Measurements from ENCODE around the gene ADORA2A. TPM values are rescaled to one million over a fixed set of nuclear protein-coding genes. Genes with fewer than 3 reads are reported as not detected.

ADORA2A gene
- total RNA-seq, 1 donor from 2014 or later = 3.5 TPM

DNA sequence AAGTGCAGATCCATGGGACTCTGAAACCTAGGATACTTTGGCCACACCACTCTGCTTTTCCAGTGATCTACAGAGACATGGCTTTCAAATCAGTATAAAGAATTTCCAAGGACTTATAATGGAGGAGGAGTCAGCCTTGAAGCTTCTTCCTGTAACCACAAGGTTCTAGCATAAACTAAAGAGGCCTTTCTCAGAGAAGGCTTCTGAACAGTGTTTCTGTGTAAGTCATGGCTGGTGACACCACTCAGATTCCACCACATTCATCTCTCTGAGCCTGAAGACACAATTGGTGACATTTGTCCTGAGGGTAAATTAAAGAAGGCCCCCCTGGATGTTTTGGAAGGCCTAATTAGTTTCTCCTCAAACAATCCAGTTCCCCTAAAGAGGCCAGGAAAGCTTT, 29.0 kb upstream of the ADORA2A start:
- no peak for TF ChIP-seq CTCF (IDR thresholded peaks at IDR 0.05)
- Mint-ChIP-seq H3K36me3 (ENCODE audit: unreplicated experiment) (peaks cover 31% of the 10 kb centered on the region), H3K4me1 (ENCODE audit: unreplicated experiment) (peaks cover 20% of the 10 kb centered on the region), H3K4me3 (ENCODE audit: unreplicated experiment) (no peak overlapping the region), H3K27ac (ENCODE audit: unreplicated experiment) (no peak overlapping the region), H3K27me3 (ENCODE audit: unreplicated experiment) (no peaks in the 10 kb centered on the region), H3K9me3 (ENCODE audit: unreplicated experiment) (no peaks in the 10 kb centered on the region)
- DNase-seq (ENCODE audit: extremely low spot score, unreplicated experiment) = no peak

DNA sequence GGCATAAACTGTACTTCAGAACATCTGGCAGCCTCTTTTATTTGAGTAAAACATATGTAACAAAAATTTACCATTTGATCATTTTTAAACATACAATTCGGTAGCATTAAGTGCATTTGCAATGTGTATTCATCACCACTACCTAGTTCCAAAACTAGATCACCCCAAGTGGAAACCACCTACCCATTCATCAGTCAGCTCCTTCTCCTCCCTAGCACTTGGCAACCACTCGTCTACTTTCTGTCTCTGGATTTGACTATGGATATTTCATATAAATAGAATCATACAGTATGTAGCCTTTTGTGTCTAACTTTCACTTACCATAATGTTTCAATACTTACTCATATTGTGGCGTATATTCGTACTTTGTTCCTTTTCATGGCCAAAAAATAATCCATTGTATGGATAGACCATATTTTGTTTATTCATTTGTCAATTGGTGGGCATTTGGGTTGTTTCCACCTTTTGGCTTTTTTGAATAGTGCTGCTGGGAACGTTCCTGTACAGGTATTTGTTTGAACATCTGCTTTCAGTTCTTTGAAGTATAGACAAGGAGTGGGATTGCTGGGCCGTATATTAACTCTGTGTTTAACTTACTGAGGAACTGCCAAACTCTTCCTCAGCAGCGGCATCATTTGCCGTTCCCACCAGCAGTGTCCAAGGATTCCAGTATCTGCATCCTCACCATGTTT, 27.2 kb upstream of the ADORA2A start:
- TF ChIP-seq CTCF (IDR thresholded peaks at IDR 0.05) = no peak
- no peak for DNase-seq (ENCODE audit: extremely low spot score, unreplicated experiment)
- Mint-ChIP-seq H3K27ac (ENCODE audit: unreplicated experiment) (peak overlapping the region; percentile 28), H3K27me3 (ENCODE audit: unreplicated experiment) (no peaks in the 10 kb centered on the region), H3K9me3 (ENCODE audit: unreplicated experiment) (no peaks in the 10 kb centered on the region), H3K4me1 (ENCODE audit: unreplicated experiment) (peaks cover 25% of the 10 kb centered on the region), H3K36me3 (ENCODE audit: unreplicated experiment) (peaks cover 39% of the 10 kb centered on the region), H3K4me3 (ENCODE audit: unreplicated experiment) (no peak overlapping the region)

GRCh38 chr22:24400726-24401596, 26.4 kb upstream of the ADORA2A start:
- Mint-ChIP-seq H3K36me3 (ENCODE audit: unreplicated experiment) (peaks cover 35% of the 10 kb centered on the region), H3K4me3 (ENCODE audit: unreplicated experiment) (no peak overlapping the region), H3K9me3 (ENCODE audit: unreplicated experiment) (no peaks in the 10 kb centered on the region), H3K27me3 (ENCODE audit: unreplicated experiment) (no peaks in the 10 kb centered on the region), H3K27ac (ENCODE audit: unreplicated experiment) (peak overlapping the region; percentile 28), H3K4me1 (ENCODE audit: unreplicated experiment) (peaks cover 27% of the 10 kb centered on the region)
- no peak for DNase-seq (ENCODE audit: extremely low spot score, unreplicated experiment)
- no peak for TF ChIP-seq CTCF (IDR thresholded peaks at IDR 0.05)

- Mint-ChIP-seq H3K4me3 (ENCODE audit: unreplicated experiment) (no peak overlapping the region), H3K27ac (ENCODE audit: unreplicated experiment) (peak overlapping the region; percentile 56), H3K9me3 (ENCODE audit: unreplicated experiment) (no peaks in the 10 kb centered on the region), H3K36me3 (ENCODE audit: unreplicated experiment) (peaks cover 29% of the 10 kb centered on the region), H3K27me3 (ENCODE audit: unreplicated experiment) (no peaks in the 10 kb centered on the region), H3K4me1 (ENCODE audit: unreplicated experiment) (peaks cover 35% of the 10 kb centered on the region)
- no peak for TF ChIP-seq CTCF (IDR thresholded peaks at IDR 0.05)
- no peak for DNase-seq (ENCODE audit: extremely low spot score, unreplicated experiment)
Observed at GRCh38 chr22:24401931-24402367, 25.4 kb upstream of the ADORA2A start.

Data from osteocyte (in vitro differentiated cells).